ENCODE results near the gene ALDH16A1. TPM values are rescaled to one million over a fixed set of nuclear protein-coding genes. Genes with fewer than 3 reads are reported as not detected.

ALDH16A1 gene
- total and polyA plus RNA-seq, 2 of the 4 experiments (the other 2 are of a cell fraction), result 10.4 to 12.9 TPM

GRCh38 chr19:49423071-49423984, 29.7 kb upstream of the ALDH16A1 start, which contains the start of gene PTH2:
PTH2 (minus strand) TSS chr19:49423441; CDS start chr19:49423339, 102 bp downstream.
- 5% methylated on average over 21 of the region's 42 CpGs; no CpG with 5 or more reads in 1 of the 2 experiments for WGBS, 2 experiments (ENCODE audit: extremely low coverage in 2 of 2, insufficient read length in 1 of 2)
- POLR2A ChIA-PET (ENCODE audit: unreplicated experiment), result no interaction called here
- no peak within 1 kb of the TSS for H3K14ac ChIP-seq (replicated peaks; ENCODE audit: low read depth, low read length)
- in situ Hi-C loops (cut with MboI; ENCODE audit: low sequenced_read_pairs), result no loop called here
- no peaks in the 10 kb centered on the region for H3K36me3 ChIP-seq (ENCODE audit: control insufficient read depth, insufficient read depth, low read length)
- no peak within 1 kb of the TSS for H2BK15ac ChIP-seq (ENCODE audit: low read depth, low read length)
- no peak within 1 kb of the TSS for H4K91ac ChIP-seq (ENCODE audit: insufficient read depth, low read depth, low read length)
- H3K4me2 ChIP-seq (ENCODE audit: low read depth, low read length), result peak within 1 kb of the TSS; percentile 10; the same call in 1 of the 2 replicates
- no peak within 1 kb of the TSS for H3K27ac ChIP-seq (ENCODE audit: insufficient read depth, low read length)
- no peaks in the 10 kb centered on the region for H3K79me1 ChIP-seq (ENCODE audit: low read depth in 1 of 2, low read length in 2 of 2)
- DNase-seq (no peak), ATAC-seq (ENCODE audit: low read depth) (no peak)
- H2AK9ac ChIP-seq (replicated peaks; ENCODE audit: low read depth, low read length, poor library complexity), result no peak within 1 kb of the TSS
- H4K5ac ChIP-seq (ENCODE audit: low read depth, low read length), result no peak within 1 kb of the TSS
- no peak within 1 kb of the TSS for H2AK5ac ChIP-seq (ENCODE audit: low read depth, low read length)
- H3K4ac ChIP-seq (ENCODE audit: low read depth, low read length), result no peak within 1 kb of the TSS
- CTCF ChIA-PET, result interaction anchor here (0.5 kb wide), 1 partner anchor 163 kb away, joined by 3 read pairs; no protein-coding TSS in a partner anchor
- H4K20me1 ChIP-seq (ENCODE audit: insufficient read depth, low read length), result no peaks in the 10 kb centered on the region
- intact Hi-C loops (cut with micrococcal nuclease), result no loop called here
- H3K23ac ChIP-seq (ENCODE audit: low read depth, low read length), result no peak within 1 kb of the TSS
- H3K9ac ChIP-seq (ENCODE audit: low read depth, low read length), result no peak within 1 kb of the TSS
- no peak for TF ChIP-seq POLR2A (IDR thresholded peaks at IDR 0.05; ENCODE audit: low read depth, low read length)
- TF ChIP-seq FOS (IDR thresholded peaks at IDR 0.05; ENCODE audit: low read depth, low read length), result no peak
- no peak for TF ChIP-seq BHLHE40 (IDR thresholded peaks at IDR 0.05; ENCODE audit: low read depth, low read length)
- TF ChIP-seq RCOR1 (IDR thresholded peaks at IDR 0.05; ENCODE audit: insufficient replicate concordance, low read length), result no peak
- TF ChIP-seq MAZ (IDR thresholded peaks at IDR 0.05; ENCODE audit: borderline replicate concordance, low read depth, low read length), result no peak
- TF ChIP-seq SMC3 (IDR thresholded peaks at IDR 0.05; ENCODE audit: low read depth, low read length), result no peak
- no peak for TF ChIP-seq MAFK (IDR thresholded peaks at IDR 0.05; ENCODE audit: low read depth, low read length)
- TF ChIP-seq NFE2L2 (IDR thresholded peaks at IDR 0.05; ENCODE audit: low read depth, low read length), result no peak
- TF ChIP-seq CHD1 (IDR thresholded peaks at IDR 0.05; ENCODE audit: low read depth, low read length), result no peak
- TF ChIP-seq, protein P1, sequence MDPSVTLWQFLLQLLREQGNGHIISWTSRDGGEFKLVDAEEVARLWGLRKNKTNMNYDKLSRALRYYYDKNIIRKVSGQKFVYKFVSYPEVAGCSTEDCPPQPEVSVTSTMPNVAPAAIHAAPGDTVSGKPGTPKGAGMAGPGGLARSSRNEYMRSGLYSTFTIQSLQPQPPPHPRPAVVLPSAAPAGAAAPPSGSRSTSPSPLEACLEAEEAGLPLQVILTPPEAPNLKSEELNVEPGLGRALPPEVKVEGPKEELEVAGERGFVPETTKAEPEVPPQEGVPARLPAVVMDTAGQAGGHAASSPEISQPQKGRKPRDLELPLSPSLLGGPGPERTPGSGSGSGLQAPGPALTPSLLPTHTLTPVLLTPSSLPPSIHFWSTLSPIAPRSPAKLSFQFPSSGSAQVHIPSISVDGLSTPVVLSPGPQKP (IDR thresholded peaks at IDR 0.05; ENCODE audit: borderline replicate concordance, low read depth, low read length), result no peak
- TF ChIP-seq CEBPB (IDR thresholded peaks at IDR 0.05; ENCODE audit: low read depth, low read length), result no peak
- no peak for TF ChIP-seq USF2 (IDR thresholded peaks at IDR 0.05; ENCODE audit: low read depth, low read length)
- TF ChIP-seq, protein P2, sequence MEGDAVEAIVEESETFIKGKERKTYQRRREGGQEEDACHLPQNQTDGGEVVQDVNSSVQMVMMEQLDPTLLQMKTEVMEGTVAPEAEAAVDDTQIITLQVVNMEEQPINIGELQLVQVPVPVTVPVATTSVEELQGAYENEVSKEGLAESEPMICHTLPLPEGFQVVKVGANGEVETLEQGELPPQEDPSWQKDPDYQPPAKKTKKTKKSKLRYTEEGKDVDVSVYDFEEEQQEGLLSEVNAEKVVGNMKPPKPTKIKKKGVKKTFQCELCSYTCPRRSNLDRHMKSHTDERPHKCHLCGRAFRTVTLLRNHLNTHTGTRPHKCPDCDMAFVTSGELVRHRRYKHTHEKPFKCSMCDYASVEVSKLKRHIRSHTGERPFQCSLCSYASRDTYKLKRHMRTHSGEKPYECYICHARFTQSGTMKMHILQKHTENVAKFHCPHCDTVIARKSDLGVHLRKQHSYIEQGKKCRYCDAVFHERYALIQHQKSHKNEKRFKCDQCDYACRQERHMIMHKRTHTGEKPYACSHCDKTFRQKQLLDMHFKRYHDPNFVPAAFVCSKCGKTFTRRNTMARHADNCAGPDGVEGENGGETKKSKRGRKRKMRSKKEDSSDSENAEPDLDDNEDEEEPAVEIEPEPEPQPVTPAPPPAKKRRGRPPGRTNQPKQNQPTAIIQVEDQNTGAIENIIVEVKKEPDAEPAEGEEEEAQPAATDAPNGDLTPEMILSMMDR (conservative IDR thresholded peaks at IDR 0.05; ENCODE audit: low read depth, low read length), result no peak
- H3K56ac ChIP-seq (ENCODE audit: extremely low read depth, insufficient read depth, low read length), result no peak within 1 kb of the TSS
- no peak within 1 kb of the TSS for H2BK120ac ChIP-seq (ENCODE audit: low read depth, low read length)
- no peak within 1 kb of the TSS for H3K18ac ChIP-seq (ENCODE audit: low read depth, low read length)
- H3K4me1 ChIP-seq (ENCODE audit: control insufficient read depth, insufficient read depth, low read length), result peaks cover 2% of the 10 kb centered on the region; the same call in 1 of the 2 replicates
- H3K27me3 ChIP-seq (ENCODE audit: control insufficient read depth, insufficient read depth, low read length), result peaks cover 94% of the 10 kb centered on the region
- H2BK5ac ChIP-seq (ENCODE audit: low read depth, low read length, poor library complexity, severe bottlenecking), result no peak within 1 kb of the TSS
- peaks cover 2% of the 10 kb centered on the region; the same call in 1 of the 2 replicates for H3K9me3 ChIP-seq (ENCODE audit: control insufficient read depth, insufficient read depth, low read length)
- no peak within 1 kb of the TSS for H2BK20ac ChIP-seq (ENCODE audit: low read depth, low read length)
- peak within 1 kb of the TSS; percentile 81 for H2AFZ ChIP-seq (replicated peaks; ENCODE audit: low read length, poor library complexity)
- no TSS peak for BruUV-seq (replicated peaks)
- dilution Hi-C loops (cut with HindIII; ENCODE audit: low sequenced_read_pairs, unreplicated experiment), result no loop called here
- no peaks in the 10 kb centered on the region for H3K9me1 ChIP-seq (ENCODE audit: insufficient read depth, low read length)
- no peak within 1 kb of the TSS for H3K4me3 ChIP-seq (ENCODE audit: insufficient read depth, low read depth, low read length)
- no peak within 1 kb of the TSS for H4K8ac ChIP-seq (ENCODE audit: low read depth in 2 of 2, low read length in 2 of 2)

All from IMR-90 (cell line).